ENCODE results near the gene AANAT.

The AANAT gene

GRCh38 chr17:76442341-76443338, 24.8 kb upstream of the AANAT start:
- no peak for DNase-seq

- DNase-seq: no peak
Measured at GRCh38 chr17:76444518-76445311, 22.7 kb upstream of the AANAT start.

GRCh38 chr17:76445697-76446448, 21.5 kb upstream of the AANAT start:
- no peak for DNase-seq

GRCh38 chr17:76446449-76447231, 20.8 kb upstream of the AANAT start:
- no peak for DNase-seq

GRCh38 chr17:76447931-76448652, 19.3 kb upstream of the AANAT start:
- peak; percentile 49 for DNase-seq

GRCh38 chr17:76449126-76449525, 18.3 kb upstream of the AANAT start:
- DNase-seq: no peak

- no peak for DNase-seq
Measured at GRCh38 chr17:76451506-76451905, 15.9 kb upstream of the AANAT start.

GRCh38 chr17:76452127-76452659, 15.2 kb upstream of the AANAT start:
- DNase-seq: peak; percentile 56

- DNase-seq: peak; percentile 98
Measured at GRCh38 chr17:76452660-76453430, 14.6 kb upstream of the AANAT start, which contains the start of gene UBE2O. UBE2O (minus strand) TSS chr17:76453152; CDS start chr17:76453141, 11 bp downstream.

- DNase-seq: no peak
Measured at GRCh38 chr17:76453431-76453743, 14.0 kb upstream of the AANAT start.

GRCh38 chr17:76458580-76459490, 8.6 kb upstream of the AANAT start:
- peak; percentile 65 for DNase-seq

- no peak for DNase-seq
Measured at GRCh38 chr17:76459674-76460073, 7.7 kb upstream of the AANAT start.

GRCh38 chr17:76461765-76462555, 5.4 kb upstream of the AANAT start:
- no peak for DNase-seq

- no peak for DNase-seq
Measured at GRCh38 chr17:76462556-76463290, 4.7 kb upstream of the AANAT start.

- no peak for DNase-seq
Measured at GRCh38 chr17:76466775-76467130, 650 bp upstream of the AANAT start.

- DNase-seq: peak; percentile 85
Measured at GRCh38 chr17:76467809-76468633, 618 bp downstream of the AANAT start.

- no peak for DNase-seq
Measured at GRCh38 chr17:76468634-76469010, 1.2 kb downstream of the AANAT start.
